ENCODE results near the gene TANGO6. TPM values are rescaled to one million over a fixed set of nuclear protein-coding genes. Genes with fewer than 3 reads are reported as not detected.

Gene TANGO6
- total RNA-seq, 2 donors from 2014 or later: 9.6 to 15.3 TPM

GRCh38 chr16:69078073-69078472 is 234.7 kb downstream of the TANGO6 start:
- Histone ChIP-seq H3K27ac (ENCODE audit: low read depth, low read length) (no peak overlapping the region), H3K4me3 (ENCODE audit: low read length) (no peak overlapping the region), H3K9ac (ENCODE audit: extremely low read depth, low read length, poor library complexity, severe bottlenecking) (no peak overlapping the region), H3K27me3 (ENCODE audit: control insufficient read depth, insufficient read depth, low read length, poor library complexity, severe bottlenecking) (peaks cover 16% of the 10 kb centered on the region), H3K4me1 (ENCODE audit: control insufficient read depth, insufficient read depth, low read length) (peaks cover 2% of the 10 kb centered on the region), H3K36me3 (ENCODE audit: control insufficient read depth, insufficient read depth, low read length) (no peaks in the 10 kb centered on the region), H3K9me3 (ENCODE audit: control insufficient read depth, low read length) (no peaks in the 10 kb centered on the region)
- 35 to 47% methylated on average over 6 to 7 of the region's 7 CpGs for WGBS, 2 experiments (ENCODE audit: insufficient coverage in 1 of 2, insufficient read length in 1 of 2)
- Mint-ChIP-seq H3K27ac (no peak overlapping the region), H3K36me3 (ENCODE audit: low read depth) (no peaks in the 10 kb centered on the region), H3K9me3 (no peaks in the 10 kb centered on the region), H3K27me3 (ENCODE audit: insufficient read depth) (peaks cover 11% of the 10 kb centered on the region), H3K4me3 (no peak overlapping the region), H3K4me1 (peaks cover 17% of the 10 kb centered on the region)
- no peak for TF ChIP-seq CTCF (conservative IDR thresholded peaks at IDR 0.05)
- DNase-seq: peak; percentile 84

- no peaks in the 10 kb centered on the region for H3K27me3 Mint-ChIP-seq (ENCODE audit: insufficient read depth)
- H3K4me1 Mint-ChIP-seq: peaks cover 25% of the 10 kb centered on the region
- no peaks in the 10 kb centered on the region for H3K27me3 ChIP-seq (ENCODE audit: control insufficient read depth, insufficient read depth, low read length, poor library complexity, severe bottlenecking)
- no peak overlapping the region for H3K9ac ChIP-seq (ENCODE audit: extremely low read depth, low read length, poor library complexity, severe bottlenecking)
- no peak overlapping the region for H3K4me3 ChIP-seq (ENCODE audit: low read length)
- no peak overlapping the region for H3K27ac Mint-ChIP-seq
- no peak overlapping the region for H3K27ac ChIP-seq (ENCODE audit: low read depth, low read length)
- H3K9me3 Mint-ChIP-seq: no peaks in the 10 kb centered on the region
- TF ChIP-seq CTCF (conservative IDR thresholded peaks at IDR 0.05): no peak
- H3K4me1 ChIP-seq (ENCODE audit: control insufficient read depth, insufficient read depth, low read length): peaks cover 6% of the 10 kb centered on the region
- no peak for DNase-seq
- 100% methylated on average over 2 of the region's 2 CpGs; no CpG with 5 or more reads in 1 of the 2 experiments for WGBS, 2 experiments (ENCODE audit: insufficient coverage in 1 of 2, insufficient read length in 1 of 2)
- no peaks in the 10 kb centered on the region for H3K9me3 ChIP-seq (ENCODE audit: control insufficient read depth, low read length)
- no peaks in the 10 kb centered on the region for H3K36me3 ChIP-seq (ENCODE audit: control insufficient read depth, insufficient read depth, low read length)
- H3K4me3 Mint-ChIP-seq: no peak overlapping the region
- no peaks in the 10 kb centered on the region for H3K36me3 Mint-ChIP-seq (ENCODE audit: low read depth)
Measured at GRCh38 chr16:69079697-69080096, 236.4 kb downstream of the TANGO6 start.

GRCh38 chr16:69083306-69083941 is 240.1 kb downstream of the TANGO6 start:
- H3K4me1 ChIP-seq (ENCODE audit: control insufficient read depth, insufficient read depth, low read length): peaks cover 5% of the 10 kb centered on the region
- H3K9me3 Mint-ChIP-seq: no peaks in the 10 kb centered on the region
- 92 to 96% methylated on average over 16 of the region's 16 CpGs for WGBS, 2 experiments (ENCODE audit: insufficient coverage in 1 of 2, insufficient read length in 1 of 2)
- H3K36me3 Mint-ChIP-seq (ENCODE audit: low read depth): peaks cover 5% of the 10 kb centered on the region
- H3K27me3 ChIP-seq (ENCODE audit: control insufficient read depth, insufficient read depth, low read length, poor library complexity, severe bottlenecking): no peaks in the 10 kb centered on the region
- peaks cover 2% of the 10 kb centered on the region for H3K27me3 Mint-ChIP-seq (ENCODE audit: insufficient read depth)
- no peak overlapping the region for H3K27ac Mint-ChIP-seq
- DNase-seq: peak; percentile 75
- H3K27ac ChIP-seq (ENCODE audit: low read depth, low read length): no peak overlapping the region
- no peak overlapping the region for H3K9ac ChIP-seq (ENCODE audit: extremely low read depth, low read length, poor library complexity, severe bottlenecking)
- H3K36me3 ChIP-seq (ENCODE audit: control insufficient read depth, insufficient read depth, low read length): no peaks in the 10 kb centered on the region
- H3K4me3 ChIP-seq (ENCODE audit: low read length): no peak overlapping the region
- no peak overlapping the region for H3K4me3 Mint-ChIP-seq
- peak; percentile 78 for TF ChIP-seq CTCF (conservative IDR thresholded peaks at IDR 0.05)
- peaks cover 14% of the 10 kb centered on the region for H3K4me1 Mint-ChIP-seq
- no peaks in the 10 kb centered on the region for H3K9me3 ChIP-seq (ENCODE audit: control insufficient read depth, low read length)
